Astrocyte of the cerebellum (primary cell): ENCODE measurements around the gene SORT1.
"Not testable (repeated sequence)": the region's sequence is repeated elsewhere in the genome, so short reads cannot be mapped to it uniquely, and the experiment has no call there.

Experiments used
- DNase-seq: peaks from one replicate; pipeline ENCODE4 v3.0.0-alpha.2; 2011; ENCODE audit warnings: low read depth
- H3K4me3 ChIP-seq: 2 replicates; pipeline ENCODE4 v1.5.1; 2011; ENCODE audit warnings: mild to moderate bottlenecking, low read depth, low read length, moderate library complexity
- CTCF ChIP-seq: IDR thresholded peaks from 2 replicates; pipeline ENCODE4 v1.5.1; 2012; ENCODE audit warnings: low read length, low read depth, moderate library complexity, mild to moderate bottlenecking; ENCODE audit errors: missing control alignments
- in situ Hi-C: cut with HindIII; loops from 2 replicates; pipeline ENCODE4 v1.10.0; 2017; ENCODE audit warnings: low sequenced_read_pairs

SORT1 gene

GRCh38 chr1:109295712-109296415 is 101.9 kb downstream of the SORT1 start:
- no peak overlapping the region for H3K4me3 ChIP-seq
- TF ChIP-seq CTCF, result no peak
- in situ Hi-C loops, result no loop called here
- no peak for DNase-seq

GRCh38 chr1:109294481-109294880 is 103.2 kb downstream of the SORT1 start:
- in situ Hi-C loops, result no loop called here

GRCh38 chr1:109293026-109293425 is 104.7 kb downstream of the SORT1 start:
- in situ Hi-C loops, result no loop called here

More at GRCh38 chr1:109294481-109294880, 103.2 kb downstream of the SORT1 start:
- TF ChIP-seq CTCF, result no peak
- no peak for DNase-seq
- no peak overlapping the region for H3K4me3 ChIP-seq

GRCh38 chr1:109292364-109292763 is 105.4 kb downstream of the SORT1 start:
- DNase-seq, result no peak
- in situ Hi-C loops, result no loop called here
- TF ChIP-seq CTCF, result no peak
- H3K4me3 ChIP-seq, result no peak overlapping the region

More at GRCh38 chr1:109293026-109293425, 104.7 kb downstream of the SORT1 start:
- DNase-seq, result no peak
- H3K4me3 ChIP-seq, result no peak overlapping the region
- no peak for TF ChIP-seq CTCF

GRCh38 chr1:109290998-109291397 is 106.7 kb downstream of the SORT1 start:
- in situ Hi-C loops, result no loop called here
- no peak for DNase-seq

GRCh38 chr1:109290137-109290536 is 107.6 kb downstream of the SORT1 start:
- no peak overlapping the region for H3K4me3 ChIP-seq
- in situ Hi-C loops, result no loop called here
- no peak for TF ChIP-seq CTCF
- DNase-seq, result no peak

More at GRCh38 chr1:109290998-109291397, 106.7 kb downstream of the SORT1 start:
- TF ChIP-seq CTCF, result no peak
- no peak overlapping the region for H3K4me3 ChIP-seq

- DNase-seq, in situ Hi-C loops, H3K4me3 ChIP-seq: not testable (repeated sequence)
These were observed 111.0 kb downstream of the SORT1 start for GRCh38 chr1:109286762-109287161.
